Common myeloid progenitor, CD34-positive (primary cell): ENCODE data around the gene PTPRK.

ENCODE experiments used
- CTCF ChIA-PET: fragments of 350-600 bp; sonication (Branson Sonifier 250); formaldehyde crosslinking; loops from one replicate; lab custom pipeline; 2021; ENCODE audit warnings: antibody characterized with exemption; lab: Charles Lee
- POLR2A ChIA-PET: fragments of 350-600 bp; sonication (Branson Sonifier 250); formaldehyde crosslinking; loops from one replicate; lab custom pipeline; 2021; ENCODE audit warnings: antibody characterized with exemption; lab: Charles Lee
- DNase-seq, 3 donors: peaks; one replicate each; pipeline versions ENCODE4 v3.0.0 to v3.0.0-alpha.2; 2013
- H3K27ac ChIP-seq, 2 experiments: 1 replicate in 1 of 2; 2 replicates in 1 of 2; pipeline ENCODE4 v1.7.0; 2013; ENCODE audit warnings: inconsistent platforms in 2 of 2, low read length in 2 of 2, mild to moderate bottlenecking in 2 of 2, low read depth in 1 of 2, moderate library complexity in 1 of 2; ENCODE audit not compliant: severe bottlenecking in 2 of 2, insufficient read depth in 1 of 2, poor library complexity in 1 of 2
- H3K27me3 ChIP-seq, 5 experiments: replicated peaks in 2 of 5; 1 replicate in 3 of 5; 2 replicates in 2 of 5; pipeline versions ENCODE4 v1.6.1 to v1.7.0; 2013; ENCODE audit warnings: low read length in 4 of 5, mild to moderate bottlenecking in 2 of 5, moderate library complexity in 2 of 5, inconsistent platforms in 1 of 5; ENCODE audit not compliant: insufficient read depth in 5 of 5, control insufficient read depth in 4 of 5
- H3K36me3 ChIP-seq, 4 experiments: 1 replicate in 2 of 4; 2 replicates in 2 of 4; pipeline versions ENCODE4 v1.6.1 to v1.7.0; 2013; ENCODE audit warnings: low read length in 3 of 4, control low read depth in 1 of 4, mild to moderate bottlenecking in 1 of 4; ENCODE audit not compliant: control insufficient read depth in 4 of 4, insufficient read depth in 4 of 4
- H3K4me1 ChIP-seq, 4 experiments: 1 replicate in 3 of 4; 2 replicates in 1 of 4; pipeline versions ENCODE4 v1.6.1 to v1.7.1; 2013; ENCODE audit warnings: low read length in 3 of 4, mild to moderate bottlenecking in 3 of 4, control low read depth in 1 of 4, inconsistent platforms in 1 of 4, moderate library complexity in 1 of 4; ENCODE audit not compliant: control insufficient read depth in 4 of 4, insufficient read depth in 4 of 4; ENCODE audit errors: control extremely low read depth in 1 of 4
- H3K4me3 ChIP-seq, 7 experiments: 1 replicate in 4 of 7; 2 replicates in 3 of 7; pipeline versions ENCODE4 v1.5.1 to v1.7.0; 2013; ENCODE audit warnings: mild to moderate bottlenecking in 7 of 7, low read length in 6 of 7, moderate library complexity in 6 of 7, inconsistent platforms in 2 of 7, low read depth in 2 of 7, control low read depth in 1 of 7; ENCODE audit not compliant: insufficient read depth in 4 of 7, control insufficient read depth in 1 of 7; ENCODE audit errors: extremely low read depth in 1 of 7
- H3K9me3 ChIP-seq, 5 experiments: 1 replicate in 4 of 5; 2 replicates in 1 of 5; pipeline versions ENCODE4 v1.6.1 to v1.7.1; 2013; ENCODE audit warnings: low read length in 4 of 5, mild to moderate bottlenecking in 2 of 5, inconsistent platforms in 1 of 5, low read depth in 1 of 5, moderate library complexity in 1 of 5; ENCODE audit not compliant: control insufficient read depth in 4 of 5, insufficient read depth in 2 of 5; ENCODE audit errors: control extremely low read depth in 1 of 5
- WGBS: methylation state at CpG from one replicate; pipeline ENCODE4 v1.1.5; 2013; ENCODE audit not compliant: insufficient coverage; 5-methylcytosine and 5-hydroxymethylcytosine counted together

Gene PTPRK

DNA sequence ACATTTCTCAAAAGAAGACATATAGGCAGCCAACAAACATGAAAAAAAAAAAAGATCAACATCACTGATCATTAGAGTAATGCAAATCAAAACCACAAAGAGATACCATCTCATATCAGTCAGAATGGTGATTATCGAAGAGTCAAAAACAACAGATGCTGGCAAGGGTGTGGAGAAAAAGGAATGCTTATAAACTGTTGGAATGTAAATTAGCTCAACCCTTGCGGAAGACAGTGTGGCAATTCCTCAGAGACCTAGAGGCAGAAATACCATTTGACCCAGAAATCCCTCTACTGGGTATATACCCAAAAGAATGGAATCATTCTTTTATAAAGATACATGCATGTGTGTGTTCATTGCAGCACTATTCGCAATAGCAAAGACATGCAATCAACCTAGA is 315.8 kb downstream of the PTPRK start:
- ChIA-PET POLR2A (no interaction called here), CTCF (no interaction called here)
- H3K27me3 ChIP-seq: no peaks in the 10 kb centered on the region
- DNase-seq: no peak
- no peak overlapping the region for H3K27ac ChIP-seq
- H3K4me1 ChIP-seq: no peaks in the 10 kb centered on the region
- no CpG with 5 or more reads among the region's 3 CpGs for WGBS
- H3K36me3 ChIP-seq: no peaks in the 10 kb centered on the region
- H3K9me3 ChIP-seq: no peaks in the 10 kb centered on the region
- H3K4me3 ChIP-seq: no peak overlapping the region

DNA sequence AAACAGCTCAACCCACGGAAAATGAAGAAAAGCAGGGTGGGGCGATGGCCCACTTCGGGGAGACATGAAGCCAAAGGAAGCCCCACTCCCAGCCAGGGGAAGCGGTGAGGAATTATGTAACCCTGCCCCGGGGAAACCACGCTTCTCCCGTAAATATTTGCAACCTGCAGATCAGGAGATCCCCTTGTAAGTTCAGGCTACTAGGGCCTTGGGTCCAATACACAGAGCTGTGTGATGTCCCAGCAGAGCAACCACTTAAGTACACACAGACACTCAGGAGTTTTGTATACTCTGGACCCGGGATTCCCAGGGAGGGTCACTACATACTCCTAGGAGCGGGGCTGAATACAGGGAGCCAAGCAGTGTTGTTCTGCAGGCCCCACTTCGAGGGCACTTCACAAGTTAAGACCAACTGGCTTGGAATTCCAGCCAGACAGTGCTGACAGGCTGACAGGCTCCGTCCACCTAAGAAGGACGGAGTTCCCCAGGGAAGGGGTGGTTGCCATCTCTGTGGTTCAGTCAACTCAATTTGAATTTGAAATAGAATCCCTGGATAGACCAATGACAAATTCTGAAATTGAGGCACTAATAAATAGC is 318.1 kb downstream of the PTPRK start:
- Histone ChIP-seq H3K36me3 (no peaks in the 10 kb centered on the region), H3K9me3 (no peaks in the 10 kb centered on the region), H3K4me1 (no peaks in the 10 kb centered on the region), H3K27me3 (no peaks in the 10 kb centered on the region), H3K27ac (no peak overlapping the region), H3K4me3 (no peak overlapping the region)
- DNase-seq: no peak
- POLR2A ChIA-PET: no interaction called here
- CTCF ChIA-PET: no interaction called here
- 93% methylated on average over 9 of the region's 12 CpGs for WGBS

DNA sequence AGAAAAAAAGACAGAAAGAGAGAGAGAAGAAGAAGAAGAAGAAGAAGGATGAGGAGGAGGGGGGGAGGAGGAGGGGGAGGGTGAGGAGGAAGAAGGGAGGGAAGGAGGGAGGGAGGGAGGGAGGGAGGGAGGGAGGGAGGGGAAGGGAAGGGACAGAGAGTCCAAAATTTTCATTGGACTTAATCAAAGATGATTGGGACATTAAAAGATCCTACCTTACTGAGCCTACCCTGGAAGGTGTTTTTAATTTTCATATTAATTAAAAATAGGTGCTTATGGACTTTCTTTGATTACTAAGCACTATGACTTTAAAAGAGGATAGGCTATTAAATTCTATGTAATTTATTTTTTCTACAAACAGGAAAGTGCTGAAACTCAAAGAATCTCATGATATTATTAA is 319.6 kb downstream of the PTPRK start:
- Histone ChIP-seq H3K36me3 (no peaks in the 10 kb centered on the region), H3K4me1 (no peaks in the 10 kb centered on the region), H3K27me3 (no peaks in the 10 kb centered on the region), H3K27ac (no peak overlapping the region), H3K4me3 (no peak overlapping the region), H3K9me3 (no peaks in the 10 kb centered on the region)
- POLR2A ChIA-PET: no interaction called here
- no peak for DNase-seq
- CTCF ChIA-PET: no interaction called here

DNA sequence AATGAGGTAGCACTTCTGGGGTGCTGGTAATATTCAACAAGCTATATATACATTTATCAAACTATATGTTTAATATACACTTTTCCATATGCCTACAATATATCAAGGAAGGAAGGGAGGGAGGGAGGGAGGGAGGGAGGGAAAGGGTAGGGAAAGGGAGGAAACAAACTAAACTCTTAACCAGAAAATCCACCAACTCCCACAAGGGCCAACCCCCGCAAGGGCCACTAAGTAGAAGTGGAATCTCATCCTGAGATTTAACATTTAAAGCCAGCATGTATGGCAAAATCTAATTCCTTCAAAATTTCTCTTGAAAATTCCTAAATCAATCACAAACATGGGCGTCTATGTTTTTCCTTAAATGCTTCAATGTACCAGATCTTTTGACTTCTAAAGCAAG is 320.9 kb downstream of the PTPRK start:
- no peaks in the 10 kb centered on the region for H3K27me3 ChIP-seq
- 100% methylated on average over 1 of the region's 2 CpGs for WGBS
- no peak overlapping the region for H3K27ac ChIP-seq
- no peaks in the 10 kb centered on the region for H3K36me3 ChIP-seq
- no peak for DNase-seq
- H3K4me3 ChIP-seq: no peak overlapping the region
- ChIA-PET POLR2A (no interaction called here), CTCF (no interaction called here)
- no peaks in the 10 kb centered on the region for H3K4me1 ChIP-seq
- H3K9me3 ChIP-seq: no peaks in the 10 kb centered on the region

DNA sequence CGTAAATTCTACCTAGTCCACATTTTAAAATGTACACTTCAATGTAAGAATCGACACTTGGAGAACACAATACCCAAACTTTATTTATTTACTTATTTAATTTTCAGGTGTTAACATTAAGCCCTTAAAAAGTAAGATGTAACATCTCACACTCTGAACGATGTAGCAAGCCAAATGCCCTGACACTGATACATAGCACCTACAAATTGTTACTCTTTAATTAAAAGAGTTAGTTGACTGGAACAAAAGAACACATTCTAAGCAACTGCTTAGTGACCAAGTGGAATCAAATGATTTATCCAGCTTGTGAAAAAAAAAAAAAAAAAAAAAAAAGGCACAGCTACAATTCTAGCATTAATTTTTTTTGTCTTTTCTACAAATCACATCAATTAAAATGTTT is 327.4 kb downstream of the PTPRK start:
- Histone ChIP-seq H3K27me3 (no peaks in the 10 kb centered on the region), H3K9me3 (no peaks in the 10 kb centered on the region), H3K4me3 (no peak overlapping the region), H3K4me1 (no peaks in the 10 kb centered on the region), H3K36me3 (no peaks in the 10 kb centered on the region), H3K27ac (no peak overlapping the region)
- ChIA-PET POLR2A (no interaction called here), CTCF (no interaction called here)
- WGBS: no CpG with 5 or more reads among the region's 3 CpGs
- no peak for DNase-seq

DNA sequence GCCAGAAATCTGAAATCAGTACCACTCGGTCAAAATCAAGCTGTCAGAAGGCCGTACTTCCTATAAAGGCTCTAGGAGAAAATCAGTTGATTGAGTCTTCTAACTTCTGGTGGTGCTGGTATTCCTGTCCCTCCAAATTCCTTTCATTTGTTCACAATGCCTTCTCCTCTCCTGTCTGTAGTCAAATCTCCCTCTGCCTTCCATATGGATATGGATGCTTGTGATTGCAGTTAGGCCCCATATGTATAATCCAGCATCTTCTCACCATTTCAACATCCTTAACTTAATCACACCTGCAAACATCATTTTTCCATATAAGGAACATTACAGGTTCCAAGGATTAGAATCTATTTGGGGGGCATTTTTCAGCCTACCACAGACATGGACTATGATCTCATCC is 331.7 kb downstream of the PTPRK start:
- 86% methylated on average over 1 of the region's 2 CpGs for WGBS
- CTCF ChIA-PET: no interaction called here
- POLR2A ChIA-PET: no interaction called here

DNA sequence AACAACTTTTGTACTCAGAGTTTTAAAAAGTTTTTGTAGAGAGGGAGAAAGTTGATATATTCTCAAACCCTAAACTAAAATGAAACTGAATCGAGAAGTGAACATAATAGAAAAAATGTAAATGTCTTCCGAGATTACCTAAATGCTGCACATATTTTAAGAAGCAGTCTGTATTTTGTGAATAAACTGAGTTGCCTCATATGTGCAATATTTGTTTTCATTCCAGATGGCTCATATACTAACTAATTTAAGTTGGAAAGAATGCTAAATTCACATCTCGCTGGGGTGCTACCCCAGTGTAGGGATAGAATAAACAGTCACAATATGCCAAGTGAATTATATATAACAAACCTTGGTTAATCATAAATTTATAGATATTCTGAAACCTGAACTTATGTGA is 333.7 kb downstream of the PTPRK start:
- no peaks in the 10 kb centered on the region for H3K4me1 ChIP-seq
- no peak overlapping the region for H3K4me3 ChIP-seq
- H3K27me3 ChIP-seq: no peaks in the 10 kb centered on the region
- no peaks in the 10 kb centered on the region for H3K36me3 ChIP-seq
- ChIA-PET CTCF (no interaction called here), POLR2A (no interaction called here)
- no peak overlapping the region for H3K27ac ChIP-seq
- DNase-seq: no peak
- no peaks in the 10 kb centered on the region for H3K9me3 ChIP-seq
- 100% methylated on average over 1 of the region's 3 CpGs for WGBS

More for the DNA sequence above, 331.7 kb downstream of the PTPRK start:
- H3K27me3 ChIP-seq: no peaks in the 10 kb centered on the region
- no peak for DNase-seq
- H3K27ac ChIP-seq: no peak overlapping the region
- H3K4me3 ChIP-seq: no peak overlapping the region
- no peaks in the 10 kb centered on the region for H3K9me3 ChIP-seq
- H3K4me1 ChIP-seq: no peaks in the 10 kb centered on the region
- H3K36me3 ChIP-seq: no peaks in the 10 kb centered on the region
